HG03196 (cell line): Measurements from ENCODE around the gene HCK.

Experiments
- ATAC-seq: cut with Tn5 transposase; IDR thresholded peaks from one replicate; pipeline ENCODE4 v1.9.1; 2021; ENCODE audit not compliant: unreplicated experiment

Gene HCK

DNA sequence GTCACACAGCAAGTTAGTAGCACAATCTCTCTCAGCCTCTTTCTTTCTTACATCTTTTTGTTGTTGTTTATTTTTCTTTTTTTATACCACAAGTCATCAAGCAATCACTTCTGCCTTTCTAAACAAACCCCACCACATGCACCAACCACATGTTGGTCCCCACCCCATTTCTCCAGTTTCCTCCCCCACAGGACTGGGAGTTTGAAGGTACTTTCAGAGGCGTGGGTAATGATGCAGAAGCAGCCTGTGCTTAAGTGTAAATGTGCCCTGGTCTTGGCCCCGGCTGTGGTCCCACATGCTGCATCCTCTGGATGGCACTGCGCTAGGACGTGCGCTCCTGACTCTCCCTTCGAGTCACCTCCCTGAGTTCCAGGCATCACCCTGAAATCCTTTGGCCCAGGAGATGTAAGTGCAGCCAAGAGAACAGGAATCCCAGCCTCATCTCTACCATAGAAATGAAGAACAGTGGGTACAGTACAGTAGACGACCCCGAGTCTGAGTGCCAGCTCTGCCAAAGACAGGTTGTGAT is 5.7 kb downstream of the HCK start:
- no peak for ATAC-seq

DNA sequence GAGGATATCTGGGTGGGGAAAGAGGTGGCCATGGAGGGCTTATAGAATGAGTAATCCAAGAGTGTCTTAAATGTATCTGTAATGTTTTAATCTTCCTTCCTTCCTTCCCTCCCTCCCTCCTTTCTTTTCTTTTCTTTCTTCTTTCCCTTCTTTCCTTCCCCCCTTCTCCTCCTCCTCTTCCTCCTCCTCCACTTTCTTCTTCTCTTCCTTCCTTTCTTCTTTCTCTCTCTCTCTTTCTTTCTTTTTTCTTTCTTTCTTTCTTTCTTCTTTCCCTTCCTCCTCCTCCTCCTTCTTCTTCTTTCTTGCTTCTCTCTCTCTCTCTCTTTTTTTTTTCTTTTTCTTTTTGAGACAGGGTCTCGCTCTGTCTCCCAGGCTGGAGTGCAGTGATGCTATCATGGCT is 7.1 kb downstream of the HCK start:
- ATAC-seq, result no peak

DNA sequence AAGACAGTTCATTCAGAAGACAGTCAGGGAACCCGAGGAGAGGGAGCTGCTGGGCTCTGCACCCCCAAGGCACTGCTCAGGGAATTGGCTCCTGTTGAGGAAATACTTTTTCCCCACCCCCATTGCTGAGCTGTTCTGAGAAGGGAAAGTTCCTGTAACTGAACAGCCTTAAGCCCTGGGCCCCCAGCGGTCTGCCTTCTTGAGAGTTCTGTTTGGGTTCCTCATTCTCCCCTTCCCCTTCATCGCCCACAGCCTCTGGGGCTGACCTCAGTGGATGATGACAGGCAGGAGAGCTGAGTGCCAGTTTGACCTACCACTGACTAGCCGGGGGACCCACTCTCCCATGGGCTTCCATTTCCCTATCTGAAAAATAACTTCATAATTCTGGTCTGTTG is 10.7 kb downstream of the HCK start:
- no peak for ATAC-seq

DNA sequence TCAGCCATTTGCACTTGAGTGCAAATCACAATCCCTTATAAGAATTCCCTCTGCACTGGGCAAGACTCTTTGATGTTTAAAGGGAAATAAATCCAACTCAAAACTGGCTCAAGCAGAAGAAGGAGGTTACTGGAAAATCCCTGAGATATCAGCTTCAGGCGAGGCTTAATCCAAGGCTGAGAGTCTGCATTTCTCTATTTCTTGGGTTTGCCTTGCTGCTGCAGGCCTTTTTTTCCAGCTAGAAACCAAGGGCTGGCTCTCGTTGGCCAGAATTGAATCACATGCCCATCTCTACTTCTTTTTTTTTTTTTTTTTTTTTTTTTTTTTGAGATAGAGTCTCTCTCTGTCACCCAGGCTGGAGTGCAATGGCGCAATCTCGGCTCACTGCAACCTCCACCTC is 11.7 kb downstream of the HCK start:
- ATAC-seq, result no peak

DNA sequence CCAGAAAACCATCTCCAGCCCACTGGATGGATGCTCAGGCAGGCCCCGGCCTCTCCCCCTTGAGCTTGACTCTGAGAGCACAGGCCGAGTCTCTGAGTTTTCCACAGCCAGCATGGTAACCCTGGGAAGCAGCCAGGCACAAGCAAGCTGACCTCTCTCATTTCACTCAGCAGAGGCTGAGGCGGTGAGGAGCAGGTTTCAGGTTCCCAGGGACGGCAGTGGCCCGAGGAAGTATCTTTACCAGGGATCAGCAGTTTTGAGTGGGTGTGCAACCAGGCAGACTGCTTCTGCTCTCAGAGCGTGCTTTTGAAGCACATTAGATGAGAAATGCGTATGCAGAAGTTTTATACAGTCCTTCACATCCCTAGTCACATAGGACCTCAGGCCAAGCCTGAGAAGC is 12.6 kb downstream of the HCK start:
- ATAC-seq, result no peak

DNA sequence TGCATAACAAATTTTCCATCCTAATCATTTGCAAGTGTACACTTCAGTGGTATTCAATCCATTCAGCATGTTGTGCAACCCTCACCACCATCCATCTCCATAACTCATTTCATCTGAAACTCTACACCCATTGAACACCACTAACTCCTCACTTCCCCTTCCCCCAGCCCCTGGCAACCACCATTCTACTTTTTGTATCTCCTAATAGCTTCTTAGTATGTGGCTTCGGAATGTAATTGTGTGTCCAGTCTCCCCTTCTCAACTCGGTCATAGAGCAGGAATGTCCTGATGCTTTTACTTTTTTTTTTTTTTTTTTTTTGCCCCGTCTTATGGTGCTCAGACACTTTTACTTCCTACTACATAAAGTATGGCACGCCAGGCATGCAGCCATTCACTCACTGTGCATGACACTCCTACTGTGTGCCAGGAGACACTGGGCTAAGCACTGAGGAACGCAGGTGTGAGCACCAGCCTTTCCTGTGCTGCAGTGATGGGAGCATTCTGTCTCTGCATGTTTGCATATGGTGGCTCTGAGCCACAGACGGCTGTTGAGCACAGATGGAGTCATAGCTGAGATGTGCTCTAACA is 15.3 kb downstream of the HCK start:
- ATAC-seq, result no peak

DNA sequence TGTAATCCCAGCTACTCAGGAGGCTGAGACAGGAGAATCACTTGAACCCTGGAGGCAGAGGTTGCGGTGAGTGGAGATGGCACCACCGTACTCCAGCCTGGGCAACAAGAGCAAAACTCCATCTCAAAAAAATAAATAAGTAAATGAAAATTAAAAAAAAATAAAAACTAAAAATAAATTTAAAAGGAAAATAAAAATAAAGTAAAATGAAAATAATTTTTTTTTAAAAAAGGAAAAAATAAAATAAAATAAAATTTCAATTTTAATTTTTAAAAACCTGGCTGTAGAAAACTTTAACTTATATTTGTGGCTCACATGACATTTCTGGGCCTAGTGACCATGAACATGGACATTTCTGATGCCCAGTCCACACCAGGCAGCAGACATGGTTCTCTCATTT is 16.1 kb downstream of the HCK start:
- ATAC-seq, result no peak

DNA sequence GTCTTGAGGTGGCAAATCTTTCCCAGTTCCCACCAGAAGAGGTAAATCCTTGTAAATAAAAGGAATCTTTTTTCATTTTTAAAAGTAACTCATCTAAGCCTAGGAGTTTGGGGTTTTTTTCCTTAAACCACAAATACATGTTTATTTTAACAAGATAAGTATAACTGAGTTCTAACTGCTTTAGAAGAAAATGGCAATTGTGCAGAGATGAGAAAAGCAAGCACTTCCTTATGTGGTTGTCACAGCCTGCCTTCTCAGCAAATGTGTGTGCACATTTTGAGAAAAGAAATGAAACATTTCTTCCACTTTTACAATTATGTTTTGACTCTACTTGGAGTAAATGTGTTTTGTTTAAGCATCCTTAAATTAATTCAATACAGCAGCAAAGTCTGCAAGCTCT is 17.7 kb downstream of the HCK start:
- ATAC-seq, result no peak

DNA sequence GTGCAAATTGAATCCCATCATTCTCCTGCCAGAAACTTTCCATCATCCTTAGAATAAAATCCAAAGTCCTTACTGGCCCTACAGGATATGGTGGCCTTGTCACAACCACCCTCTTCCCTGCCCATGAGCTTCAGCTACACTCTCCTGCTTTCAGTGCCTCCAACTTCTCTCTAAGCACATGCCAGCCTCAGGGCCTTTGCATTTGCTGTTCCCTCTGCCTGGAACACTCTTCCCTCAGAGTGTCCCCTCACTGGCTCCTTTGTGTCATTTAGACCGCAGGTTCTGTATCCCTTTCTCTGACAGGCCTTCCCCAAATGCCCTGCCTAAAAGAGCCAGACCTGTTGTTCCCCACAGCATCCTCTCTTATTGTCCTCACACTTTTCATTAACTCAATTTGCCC is 18.2 kb downstream of the HCK start:
- ATAC-seq, result no peak

DNA sequence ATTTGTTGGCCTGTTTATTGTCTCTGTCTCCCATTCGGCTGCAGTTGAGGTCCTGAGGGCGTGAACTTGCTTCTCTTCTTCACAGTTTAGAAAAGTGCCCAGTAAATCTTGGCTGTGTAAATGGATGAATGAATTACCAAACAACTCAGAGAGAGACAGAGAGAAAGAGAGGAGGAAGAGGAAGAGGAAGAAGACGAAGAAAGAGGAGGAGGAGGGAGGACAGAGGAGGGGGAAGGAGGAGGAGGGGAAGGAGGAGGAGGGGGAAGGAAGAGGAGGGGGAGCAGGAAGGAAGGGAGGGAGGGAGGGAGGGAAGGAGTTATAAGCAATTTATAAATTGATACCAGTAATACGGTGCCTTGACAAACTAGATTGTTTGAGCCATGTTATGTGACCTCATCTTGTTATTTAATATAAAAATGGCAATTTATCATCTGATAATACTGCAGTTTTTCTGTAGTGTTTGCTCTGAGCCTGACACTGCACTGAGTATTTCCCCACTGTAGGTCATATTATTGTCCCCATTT is 18.7 kb downstream of the HCK start:
- ATAC-seq, result no peak

DNA sequence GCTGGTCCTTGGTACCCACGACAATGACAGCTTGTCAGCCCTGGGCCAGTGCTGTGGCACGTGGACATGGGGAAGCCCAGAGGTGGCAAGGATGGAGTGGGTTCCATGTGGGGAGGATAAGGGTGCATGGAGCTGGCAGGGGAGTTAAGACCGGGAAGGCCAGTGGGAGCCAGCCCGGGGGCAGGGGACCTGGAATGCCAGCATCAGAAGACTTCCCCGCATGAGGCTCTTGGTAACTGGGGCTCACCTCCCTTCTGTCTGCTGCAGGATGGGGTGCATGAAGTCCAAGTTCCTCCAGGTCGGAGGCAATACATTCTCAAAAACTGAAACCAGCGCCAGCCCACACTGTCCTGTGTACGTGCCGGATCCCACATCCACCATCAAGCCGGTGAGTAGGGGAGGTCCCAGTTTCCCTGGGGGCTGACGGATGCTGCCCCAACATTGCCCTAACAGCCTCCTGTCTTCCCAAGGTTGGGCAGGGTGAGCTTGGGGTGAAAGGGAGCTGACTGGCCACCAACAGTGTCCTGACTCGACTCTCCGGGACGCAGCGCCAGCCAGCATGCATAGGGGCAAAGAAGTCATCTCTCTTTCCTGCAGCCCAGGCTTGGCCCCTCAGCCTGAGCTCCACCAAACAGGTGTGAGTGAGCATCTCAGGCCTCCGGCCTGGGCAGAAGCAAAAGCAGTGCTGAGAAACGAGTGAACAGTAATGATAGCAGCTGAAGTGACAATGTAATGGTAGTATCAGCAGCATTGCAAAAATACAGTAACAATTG is 19.5 kb downstream of the HCK start:
- ATAC-seq, result no peak

DNA sequence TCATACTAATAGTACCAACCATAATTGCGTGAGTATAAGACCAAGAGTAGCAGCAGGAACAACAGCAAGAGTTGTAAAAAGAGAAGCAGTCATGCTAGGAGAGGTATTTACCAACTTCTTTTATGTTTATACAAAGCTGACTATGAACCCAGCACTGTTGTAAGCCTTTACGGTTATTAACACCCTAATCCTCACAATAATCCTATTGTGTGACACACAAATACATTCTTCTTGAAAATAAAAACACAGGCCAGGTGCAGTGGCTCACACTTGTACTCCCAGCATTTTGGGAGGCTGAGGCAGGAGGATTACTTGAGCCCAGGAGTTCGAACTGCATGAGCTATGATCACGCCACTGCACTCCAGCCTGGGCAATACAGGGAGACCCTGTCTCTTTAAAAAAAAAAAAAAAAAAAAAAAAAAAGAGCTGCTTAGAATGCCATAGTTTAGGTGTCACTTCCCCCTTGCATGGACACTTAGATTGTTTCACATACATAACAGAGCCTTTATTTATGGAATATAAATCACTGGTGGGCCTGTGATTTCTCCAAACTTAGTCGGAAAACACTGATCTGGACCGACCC is 20.2 kb downstream of the HCK start:
- no peak for ATAC-seq

DNA sequence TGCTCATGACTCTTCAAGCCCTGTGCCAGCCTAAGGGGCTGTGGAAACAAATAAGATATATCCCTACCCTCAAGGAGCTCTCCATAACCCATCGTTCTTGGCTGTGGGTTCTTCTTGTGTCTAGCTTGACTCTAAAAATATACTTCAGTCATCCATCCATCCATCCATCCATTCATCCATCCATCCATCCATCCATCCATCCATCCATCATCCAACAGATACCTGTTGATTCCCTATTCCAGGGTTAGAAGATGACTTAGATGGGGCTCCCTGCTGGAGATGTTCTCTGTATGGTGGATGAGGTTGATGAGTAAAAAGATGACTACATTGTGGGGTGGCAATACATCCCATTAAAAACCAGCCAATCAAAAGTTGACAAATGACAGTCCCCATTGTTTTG is 23.5 kb downstream of the HCK start:
- ATAC-seq, result no peak

DNA sequence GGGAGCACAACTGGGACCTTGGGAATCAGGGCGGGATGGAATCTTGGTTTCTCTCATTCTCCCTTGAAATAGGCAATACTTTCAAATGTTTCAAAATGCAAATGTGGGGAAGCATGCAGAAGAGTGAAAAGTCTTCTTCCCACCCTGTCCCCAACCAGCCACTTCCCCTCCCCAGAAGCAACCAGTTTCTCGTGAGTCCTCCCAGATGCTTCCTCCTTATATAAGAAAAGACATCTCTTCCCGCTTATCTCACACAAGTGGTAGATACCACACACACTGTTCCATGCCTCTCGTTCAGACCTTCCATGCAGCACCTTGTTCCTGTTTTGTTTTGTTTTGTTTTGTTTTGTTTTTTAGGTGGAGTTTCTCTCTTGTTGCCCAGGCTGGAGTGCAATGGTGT is 25.1 kb downstream of the HCK start:
- ATAC-seq, result no peak

DNA sequence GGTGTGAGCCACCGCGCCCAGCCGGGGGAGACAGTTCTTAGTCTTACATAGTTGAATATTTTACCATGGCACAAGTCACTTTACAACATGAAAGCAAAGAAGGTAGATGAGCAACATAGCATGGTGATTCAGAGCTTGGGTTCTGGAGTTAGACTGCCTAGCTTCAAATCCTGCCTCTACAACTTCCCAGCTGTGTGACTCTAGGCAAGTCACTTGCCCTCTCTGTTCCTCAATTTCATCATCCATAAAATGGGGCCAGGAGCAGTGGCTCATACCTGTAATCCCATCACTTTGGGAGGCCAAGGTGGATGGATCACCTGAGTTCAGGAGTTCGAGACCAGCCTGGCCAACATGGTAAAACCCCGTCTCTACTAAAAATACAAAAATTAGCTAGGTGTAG is 26.3 kb downstream of the HCK start:
- no peak for ATAC-seq

DNA sequence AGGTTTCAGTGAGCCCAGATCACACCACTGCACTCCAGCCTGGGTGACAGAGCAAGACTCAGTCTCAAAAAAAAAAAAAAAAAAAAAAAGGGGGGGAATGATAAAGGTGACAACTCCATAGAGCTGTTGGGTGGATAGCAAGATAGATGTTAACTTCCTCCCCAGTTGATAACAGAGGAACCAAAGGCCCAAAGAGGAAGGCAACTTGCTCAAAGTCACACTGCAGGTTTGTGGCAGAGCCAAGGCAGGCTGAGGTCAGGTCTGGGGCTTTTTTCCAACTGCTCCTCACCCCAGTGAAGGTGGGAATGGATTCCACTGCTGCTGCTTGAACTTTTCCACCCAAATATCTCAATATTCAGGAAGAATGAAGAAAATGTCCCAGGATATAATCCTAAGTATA is 26.7 kb downstream of the HCK start:
- ATAC-seq, result no peak

DNA sequence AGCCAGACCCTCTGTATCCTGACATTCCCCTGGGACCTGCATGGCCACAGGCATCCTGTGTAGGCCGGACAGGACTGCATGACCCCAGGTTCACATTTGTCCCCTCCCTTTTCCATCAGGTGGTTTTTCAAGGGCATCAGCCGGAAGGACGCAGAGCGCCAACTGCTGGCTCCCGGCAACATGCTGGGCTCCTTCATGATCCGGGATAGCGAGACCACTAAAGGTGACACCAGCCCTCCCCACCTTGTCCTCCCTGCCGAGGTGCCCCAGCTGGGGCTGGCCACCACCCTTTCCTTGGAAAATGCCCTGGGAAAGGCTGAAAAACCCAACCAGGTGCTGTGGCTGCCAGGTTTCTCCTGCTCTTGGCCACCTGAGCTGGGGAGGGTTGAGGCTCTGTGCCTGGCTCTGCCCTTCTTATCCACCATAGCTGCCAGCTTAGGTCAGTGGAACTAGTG is 27.6 kb downstream of the HCK start:
- no peak for ATAC-seq

DNA sequence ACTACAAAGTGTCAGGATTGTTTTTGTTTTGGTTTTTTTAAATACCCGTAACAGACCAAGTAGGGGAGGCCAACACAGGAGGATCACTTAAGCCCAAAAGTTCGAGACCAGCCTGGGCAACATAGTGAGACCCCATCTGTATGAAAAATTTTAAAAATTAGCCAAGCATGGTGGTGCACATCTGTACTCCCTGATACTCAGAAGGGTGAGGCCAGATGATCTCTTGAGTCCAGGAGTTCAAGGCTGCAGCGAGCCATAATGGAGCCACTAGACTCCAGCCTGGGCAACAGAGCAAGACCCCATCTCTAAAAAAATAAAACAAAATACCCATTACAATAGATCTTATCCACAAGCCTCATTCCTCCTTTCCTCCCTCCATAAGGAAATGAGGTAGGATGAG is 28.7 kb downstream of the HCK start:
- no peak for ATAC-seq

DNA sequence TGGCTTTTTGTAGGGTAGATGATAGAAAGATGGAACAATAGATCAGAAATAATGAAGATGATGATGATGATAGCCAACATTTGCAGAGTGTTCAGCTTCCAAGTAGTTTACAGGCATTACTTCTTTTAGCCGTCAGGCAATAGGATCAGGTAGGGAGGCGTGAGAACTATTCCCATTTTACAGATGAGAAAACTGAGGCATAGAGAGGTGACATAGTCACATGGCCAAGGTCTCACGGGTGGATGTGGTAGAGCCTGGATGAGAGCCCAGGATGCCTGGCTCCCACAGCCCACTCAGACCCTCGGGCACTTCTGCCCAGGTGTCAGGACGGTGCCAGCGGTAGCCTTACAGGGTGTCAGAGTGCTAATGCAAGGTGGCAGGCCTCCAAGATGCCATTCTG is 31.4 kb downstream of the HCK start:
- ATAC-seq, result no peak

DNA sequence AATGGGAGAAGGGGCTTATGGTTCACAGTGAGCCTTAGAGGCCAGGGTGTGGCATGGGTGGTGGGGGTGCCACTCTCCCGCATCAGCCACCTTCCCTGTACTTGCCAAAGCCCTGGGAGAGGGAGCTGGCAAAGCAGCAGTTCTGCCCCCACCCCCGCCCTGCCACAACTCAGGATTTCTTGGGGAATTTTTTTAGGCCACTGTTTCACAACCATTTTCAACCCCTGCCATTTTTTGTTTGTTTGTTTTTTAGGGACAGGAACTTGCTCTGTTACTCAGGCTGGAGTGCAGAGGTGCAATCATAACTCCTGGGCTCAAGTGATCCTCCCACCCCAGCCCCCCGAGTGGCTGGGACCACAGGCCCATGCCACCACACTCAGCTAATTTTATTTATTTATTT is 35.0 kb downstream of the HCK start:
- no peak for ATAC-seq

DNA sequence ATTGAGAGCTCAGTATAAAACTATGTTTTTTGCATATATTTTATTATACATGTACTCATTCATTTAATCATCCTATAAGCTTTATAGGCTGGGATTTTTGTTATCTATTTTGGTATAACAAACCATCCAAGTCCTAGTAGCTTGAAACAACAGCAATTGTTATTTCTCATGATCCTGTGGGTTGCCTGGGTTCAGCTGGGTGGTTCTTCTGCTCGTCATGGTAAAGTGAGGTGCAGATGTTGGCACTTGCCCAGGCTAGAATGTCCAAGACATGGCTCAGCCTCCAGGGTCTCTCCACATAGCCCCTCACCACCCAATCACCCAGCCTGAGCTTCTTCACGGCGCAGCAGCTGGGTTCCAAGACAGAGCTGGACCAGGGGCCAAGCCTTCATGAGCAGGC is 36.7 kb downstream of the HCK start:
- ATAC-seq, result no peak
